ENCODE results near the gene TRIP6. TPM values are rescaled to one million over a fixed set of nuclear protein-coding genes. Genes with fewer than 3 reads are reported as not detected.
A peak's percentile ranks its signal among the peaks of the same experiment; 100 is the strongest.

The TRIP6 gene
- total RNA-seq, 1 donor from 2014 or later, result 78.9 TPM

- Mint-ChIP-seq H3K4me3 (peak overlapping the region; percentile 0), H3K4me1 (ENCODE audit: unreplicated experiment) (peaks cover 4% of the 10 kb centered on the region), H3K27me3 (no peaks in the 10 kb centered on the region), H3K27ac (no peak overlapping the region), H3K9me3 (no peaks in the 10 kb centered on the region), H3K36me3 (no peaks in the 10 kb centered on the region)
- no peak for DNase-seq (ENCODE audit: extremely low spot score, unreplicated experiment)
- TF ChIP-seq CTCF (conservative IDR thresholded peaks at IDR 0.05), result no peak
Measured at GRCh38 chr7:100855515-100855914, 11.7 kb upstream of the TRIP6 start.

DNA sequence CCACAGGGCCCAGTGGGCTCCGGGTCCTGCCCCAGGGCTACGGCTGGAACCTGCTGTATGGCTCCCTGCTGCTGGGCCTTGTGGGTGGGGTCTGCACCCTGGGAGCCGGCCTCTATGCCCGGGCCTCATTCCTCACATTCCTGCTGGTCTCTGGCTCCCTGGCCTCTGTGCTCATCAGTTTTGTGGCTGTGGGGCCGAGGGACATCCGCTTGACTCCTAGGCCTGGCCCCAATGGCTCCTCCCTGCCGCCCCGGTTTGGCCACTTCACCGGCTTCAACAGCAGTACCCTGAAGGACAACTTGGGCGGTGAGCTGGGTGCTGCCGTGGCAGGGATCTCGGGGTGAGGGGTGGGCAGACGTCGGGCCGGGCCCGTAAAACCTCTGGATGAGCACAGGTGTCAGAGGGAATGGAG lies 10.3 kb upstream of the TRIP6 start:
- no peaks in the 10 kb centered on the region for H3K36me3 Mint-ChIP-seq
- no peak for TF ChIP-seq CTCF (conservative IDR thresholded peaks at IDR 0.05)
- no peak overlapping the region for H3K4me3 Mint-ChIP-seq
- no peaks in the 10 kb centered on the region for H3K9me3 Mint-ChIP-seq
- no peak for DNase-seq (ENCODE audit: extremely low spot score, unreplicated experiment)
- H3K27me3 Mint-ChIP-seq, result no peaks in the 10 kb centered on the region
- H3K27ac Mint-ChIP-seq, result peak overlapping the region; percentile 37
- H3K4me1 Mint-ChIP-seq (ENCODE audit: unreplicated experiment), result peaks cover 2% of the 10 kb centered on the region

DNA sequence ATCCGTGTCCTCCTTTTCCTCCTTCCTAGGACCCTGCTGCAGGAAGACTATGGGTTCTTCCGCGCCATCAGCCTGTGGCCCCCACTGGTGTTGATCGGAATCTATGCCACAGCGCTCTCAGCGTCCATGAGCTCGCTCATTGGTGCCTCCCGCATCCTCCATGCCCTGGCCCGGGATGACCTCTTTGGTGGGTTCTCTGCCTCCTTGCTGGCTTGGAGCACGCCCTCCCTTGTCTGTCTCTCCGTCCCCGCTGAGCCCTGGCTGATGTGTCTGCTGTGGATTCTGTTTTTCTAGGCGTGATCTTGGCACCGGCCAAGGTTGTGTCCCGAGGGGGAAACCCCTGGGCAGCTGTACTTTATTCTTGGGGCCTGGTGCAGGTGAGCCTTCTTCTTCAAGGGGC lies 7.3 kb upstream of the TRIP6 start:
- Mint-ChIP-seq H3K4me1 (ENCODE audit: unreplicated experiment) (no peaks in the 10 kb centered on the region), H3K27me3 (no peaks in the 10 kb centered on the region), H3K36me3 (peaks cover 3% of the 10 kb centered on the region), H3K4me3 (no peak overlapping the region), H3K27ac (no peak overlapping the region), H3K9me3 (no peaks in the 10 kb centered on the region)
- no peak for DNase-seq (ENCODE audit: extremely low spot score, unreplicated experiment)
- no peak for TF ChIP-seq CTCF (conservative IDR thresholded peaks at IDR 0.05)

DNA sequence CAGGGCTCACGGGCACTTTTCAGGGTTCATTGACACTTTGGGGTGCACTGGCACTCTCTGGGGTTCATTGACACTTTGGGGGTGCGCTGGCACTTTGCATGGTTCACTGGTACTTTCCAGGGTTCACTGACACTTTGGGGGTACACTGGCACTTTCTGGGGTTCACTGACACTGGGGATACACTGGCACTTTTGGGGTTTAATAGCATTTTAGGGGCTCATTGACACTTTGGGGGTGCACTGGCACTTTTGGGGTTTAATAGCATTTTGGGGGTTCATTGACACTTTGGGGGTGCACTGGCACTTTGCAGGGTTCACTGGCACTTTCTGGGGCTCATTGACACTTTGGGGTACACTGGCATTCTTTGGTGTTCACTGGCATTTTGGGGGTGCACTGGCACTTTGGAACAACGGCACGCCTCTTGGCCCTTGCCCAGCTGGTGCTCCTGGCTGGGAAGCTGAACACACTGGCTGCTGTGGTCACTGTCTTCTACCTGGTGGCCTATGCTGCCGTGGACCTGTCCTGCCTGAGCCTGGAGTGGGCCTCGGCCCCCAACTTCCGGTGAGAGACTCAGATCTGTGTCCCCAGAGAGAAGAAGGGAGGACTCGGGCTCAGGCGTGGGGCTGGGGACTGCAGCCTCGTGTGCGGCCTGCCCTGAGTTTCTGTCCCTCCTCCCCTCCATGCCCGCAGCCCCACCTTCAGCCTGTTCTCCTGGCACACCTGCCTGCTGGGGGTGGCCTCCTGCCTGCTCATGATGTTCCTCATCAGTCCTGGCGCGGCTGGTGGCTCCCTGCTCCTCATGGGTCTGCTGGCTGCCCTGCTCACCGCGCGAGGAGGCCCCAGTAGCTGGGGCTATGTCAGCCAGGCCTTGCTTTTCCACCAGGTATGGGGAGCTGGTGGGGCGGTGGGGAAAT lies 6.2 kb upstream of the TRIP6 start:
- no peaks in the 10 kb centered on the region for H3K9me3 Mint-ChIP-seq

GRCh38 chr7:100861616-100861985 lies 5.6 kb upstream of the TRIP6 start:
- no peaks in the 10 kb centered on the region for H3K9me3 Mint-ChIP-seq
- no peak for DNase-seq (ENCODE audit: extremely low spot score, unreplicated experiment)
- peaks cover 3% of the 10 kb centered on the region for H3K36me3 Mint-ChIP-seq
- no peaks in the 10 kb centered on the region for H3K4me1 Mint-ChIP-seq (ENCODE audit: unreplicated experiment)
- no peak overlapping the region for H3K4me3 Mint-ChIP-seq
- no peak for TF ChIP-seq CTCF (conservative IDR thresholded peaks at IDR 0.05)
- H3K27me3 Mint-ChIP-seq, result no peaks in the 10 kb centered on the region
- H3K27ac Mint-ChIP-seq, result no peak overlapping the region

More for the DNA sequence above, 6.2 kb upstream of the TRIP6 start:
- no peaks in the 10 kb centered on the region for H3K4me1 Mint-ChIP-seq (ENCODE audit: unreplicated experiment)
- no peak for TF ChIP-seq CTCF (conservative IDR thresholded peaks at IDR 0.05)
- no peak overlapping the region for H3K4me3 Mint-ChIP-seq
- no peak for DNase-seq (ENCODE audit: extremely low spot score, unreplicated experiment)
- no peaks in the 10 kb centered on the region for H3K27me3 Mint-ChIP-seq
- peaks cover 3% of the 10 kb centered on the region for H3K36me3 Mint-ChIP-seq
- H3K27ac Mint-ChIP-seq, result no peak overlapping the region

All from type B pancreatic cell (in vitro differentiated cells).